ENCODE results near the gene GLIS1. TPM values are rescaled to one million over a fixed set of nuclear protein-coding genes. Genes with fewer than 3 reads are reported as not detected.

Gene GLIS1
- total and polyA plus RNA-seq, 2 experiments from 2014 or later, result 0.22 to 0.61 TPM

DNA sequence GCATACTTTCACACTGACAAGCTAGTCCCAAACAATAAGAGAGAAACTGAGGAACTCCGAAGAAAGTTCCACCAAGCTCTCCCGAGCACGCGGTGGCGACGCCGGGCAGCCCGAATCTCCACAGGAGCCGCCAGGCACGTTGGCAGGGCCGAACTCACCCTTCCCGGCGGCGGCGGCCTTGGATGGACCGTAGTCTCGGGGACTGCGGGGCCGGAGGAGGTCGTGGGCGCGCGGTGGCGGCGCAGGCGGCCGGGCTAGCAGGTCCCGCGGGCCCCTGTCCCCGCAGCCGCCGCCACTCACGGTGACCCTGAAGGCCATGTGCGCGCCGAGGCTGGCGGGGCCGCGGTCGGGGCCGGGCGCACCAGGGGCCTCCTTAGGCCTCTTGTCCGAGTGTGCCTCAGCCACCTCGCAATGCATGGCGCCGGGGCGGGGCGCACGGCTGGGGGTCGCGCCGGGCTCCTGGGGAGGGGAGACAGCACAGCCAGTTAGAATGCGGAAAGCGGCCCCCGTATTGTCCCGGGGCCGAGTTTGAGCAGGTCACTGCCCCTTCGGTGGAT, 1.2 kb downstream of the GLIS1 start:
- H3K9me3 ChIP-seq (ENCODE audit: low read depth), result no peaks in the 10 kb centered on the region
- H3K27me3 ChIP-seq (replicated peaks; ENCODE audit: insufficient read depth), result no peaks in the 10 kb centered on the region
- in situ Hi-C loops (cut with MboI), result no loop called here
- H3K9ac ChIP-seq, result no peak overlapping the region
- H3K4me2 ChIP-seq (ENCODE audit: unreplicated experiment), result no peak overlapping the region
- H3F3A ChIP-seq (ENCODE audit: insufficient read depth), result peaks cover 30% of the 10 kb centered on the region
- no peak overlapping the region for H3K27ac ChIP-seq
- no peak for DNase-seq
- 82 to 85% methylated on average over 29 to 58 of the region's 58 CpGs for WGBS, 2 experiments (ENCODE audit: low coverage in 1 of 2, low lambda C conversion rate in 2 of 2, missing lambda C conversion rate in 2 of 2)
- peaks cover 33% of the 10 kb centered on the region for H3K4me1 ChIP-seq (ENCODE audit: insufficient read depth)
- no peaks in the 10 kb centered on the region for H3K9me2 ChIP-seq (ENCODE audit: insufficient read depth)
- H3K79me2 ChIP-seq (ENCODE audit: insufficient read depth), result no peaks in the 10 kb centered on the region
- no peak overlapping the region for H2AFZ ChIP-seq
- TF ChIP-seq EZH2phosphoT487 (IDR thresholded peaks at IDR 0.05; ENCODE audit: insufficient read depth, low read depth) (no peak), EZH2 (IDR thresholded peaks at IDR 0.05; ENCODE audit: insufficient read depth, poor library complexity, severe bottlenecking) (no peak)
- H3K4me3 ChIP-seq, result no peak overlapping the region
- no peaks in the 10 kb centered on the region for H3K36me3 ChIP-seq (ENCODE audit: low read depth)
- no peaks in the 10 kb centered on the region for H4K20me1 ChIP-seq (ENCODE audit: insufficient read depth)

DNA sequence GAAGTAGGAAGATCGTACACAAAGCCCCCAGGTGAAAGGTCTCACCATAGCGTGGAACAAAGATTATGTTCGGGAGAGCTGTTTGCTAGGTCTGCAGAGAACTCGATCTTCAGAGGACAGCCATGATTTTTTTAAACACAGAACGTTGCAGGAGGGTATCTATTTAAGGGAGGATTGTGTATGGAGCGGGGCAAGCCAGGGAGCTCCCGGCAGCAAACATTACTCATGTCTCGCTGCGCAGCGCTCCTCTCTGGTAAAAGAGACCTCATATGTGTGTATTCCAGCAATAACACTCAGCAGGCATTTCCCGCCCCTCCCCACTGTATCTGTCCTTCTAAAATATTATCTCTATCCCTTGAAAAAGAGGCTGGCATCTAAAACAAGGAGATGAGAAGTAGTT, 2.7 kb downstream of the GLIS1 start:
- Histone ChIP-seq H3K9ac (no peak overlapping the region), H3K27ac (no peak overlapping the region), H4K20me1 (ENCODE audit: insufficient read depth) (no peaks in the 10 kb centered on the region), H2AFZ (no peak overlapping the region), H3F3A (ENCODE audit: insufficient read depth) (peaks cover 32% of the 10 kb centered on the region), H3K27me3 (replicated peaks; ENCODE audit: insufficient read depth) (no peaks in the 10 kb centered on the region), H3K79me2 (ENCODE audit: insufficient read depth) (no peaks in the 10 kb centered on the region), H3K4me3 (no peak overlapping the region), H3K9me2 (ENCODE audit: insufficient read depth) (no peaks in the 10 kb centered on the region), H3K9me3 (ENCODE audit: low read depth) (no peaks in the 10 kb centered on the region), H3K4me1 (ENCODE audit: insufficient read depth) (peaks cover 39% of the 10 kb centered on the region), H3K36me3 (ENCODE audit: low read depth) (no peaks in the 10 kb centered on the region), H3K4me2 (ENCODE audit: unreplicated experiment) (no peak overlapping the region)
- in situ Hi-C loops (cut with MboI), result no loop called here
- TF ChIP-seq EZH2 (IDR thresholded peaks at IDR 0.05; ENCODE audit: insufficient read depth, poor library complexity, severe bottlenecking), result no peak
- TF ChIP-seq EZH2phosphoT487 (IDR thresholded peaks at IDR 0.05; ENCODE audit: insufficient read depth, low read depth), result no peak
- DNase-seq, result no peak
- 84 to 88% methylated on average over 11 of the region's 11 CpGs for WGBS, 2 experiments (ENCODE audit: low coverage in 1 of 2, low lambda C conversion rate in 2 of 2, missing lambda C conversion rate in 2 of 2)

DNA sequence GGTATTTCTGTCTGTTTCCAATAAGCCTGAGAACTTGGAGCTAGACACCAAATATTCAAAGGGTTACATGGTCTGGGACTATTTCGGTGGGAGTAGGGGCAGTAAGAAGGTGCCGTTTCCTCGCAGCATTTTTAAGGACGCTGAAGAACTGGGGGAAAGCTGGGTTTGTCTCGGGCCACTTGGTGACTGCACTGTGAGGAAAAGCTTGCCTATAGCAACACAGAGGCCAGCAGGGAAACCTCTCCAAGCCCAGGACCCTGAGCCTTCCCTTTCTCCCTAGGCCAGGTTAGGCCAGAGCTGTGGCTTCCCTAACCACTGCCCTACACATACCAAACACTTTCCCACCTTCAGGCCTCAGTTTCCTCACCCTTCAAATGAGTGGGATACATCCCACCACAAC, 3.3 kb downstream of the GLIS1 start:
- no peaks in the 10 kb centered on the region for H3K79me2 ChIP-seq (ENCODE audit: insufficient read depth)
- 95 to 97% methylated on average over 5 of the region's 5 CpGs for WGBS, 2 experiments (ENCODE audit: low coverage in 1 of 2, low lambda C conversion rate in 2 of 2, missing lambda C conversion rate in 2 of 2)
- no peak for DNase-seq
- H3K9me2 ChIP-seq (ENCODE audit: insufficient read depth), result no peaks in the 10 kb centered on the region
- peaks cover 32% of the 10 kb centered on the region for H3F3A ChIP-seq (ENCODE audit: insufficient read depth)
- peaks cover 36% of the 10 kb centered on the region for H3K4me1 ChIP-seq (ENCODE audit: insufficient read depth)
- no peaks in the 10 kb centered on the region for H3K27me3 ChIP-seq (replicated peaks; ENCODE audit: insufficient read depth)
- no peak overlapping the region for H3K4me2 ChIP-seq (ENCODE audit: unreplicated experiment)
- no peak overlapping the region for H2AFZ ChIP-seq
- H3K27ac ChIP-seq, result no peak overlapping the region
- H3K4me3 ChIP-seq, result no peak overlapping the region
- no peak overlapping the region for H3K9ac ChIP-seq
- no peak for TF ChIP-seq EZH2phosphoT487 (IDR thresholded peaks at IDR 0.05; ENCODE audit: insufficient read depth, low read depth)
- TF ChIP-seq EZH2 (IDR thresholded peaks at IDR 0.05; ENCODE audit: insufficient read depth, poor library complexity, severe bottlenecking), result no peak
- no peaks in the 10 kb centered on the region for H3K9me3 ChIP-seq (ENCODE audit: low read depth)
- in situ Hi-C loops (cut with MboI), result no loop called here
- H4K20me1 ChIP-seq (ENCODE audit: insufficient read depth), result no peaks in the 10 kb centered on the region
- H3K36me3 ChIP-seq (ENCODE audit: low read depth), result no peaks in the 10 kb centered on the region

DNA sequence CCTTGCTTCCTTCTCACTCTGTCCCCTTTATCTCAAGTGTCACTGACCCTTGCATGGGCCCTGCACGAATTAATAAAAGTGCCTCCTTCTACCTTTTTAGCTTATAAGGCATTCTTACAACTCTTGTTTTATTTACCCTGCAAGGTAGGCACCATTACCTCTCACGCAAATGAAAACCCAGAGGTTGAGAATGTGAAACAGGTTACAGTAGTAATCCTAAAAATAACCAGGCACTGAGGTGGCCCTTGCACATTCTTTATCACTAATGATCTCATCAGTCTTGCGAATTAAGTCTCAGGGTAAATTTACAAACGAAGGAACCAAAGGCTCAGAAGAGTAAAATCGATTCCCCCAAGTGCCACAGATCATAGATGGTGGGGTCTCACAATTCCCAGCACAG, 3.7 kb downstream of the GLIS1 start:
- Histone ChIP-seq H3K4me2 (ENCODE audit: unreplicated experiment) (no peak overlapping the region), H2AFZ (no peak overlapping the region)

More for the DNA sequence above, 3.7 kb downstream of the GLIS1 start:
- H3K36me3 ChIP-seq (ENCODE audit: low read depth), result no peaks in the 10 kb centered on the region
- in situ Hi-C loops (cut with MboI), result no loop called here
- no peak overlapping the region for H3K9ac ChIP-seq
- no peaks in the 10 kb centered on the region for H3K27me3 ChIP-seq (replicated peaks; ENCODE audit: insufficient read depth)
- no peak overlapping the region for H3K27ac ChIP-seq
- H3F3A ChIP-seq (ENCODE audit: insufficient read depth), result peaks cover 32% of the 10 kb centered on the region
- no peaks in the 10 kb centered on the region for H3K9me3 ChIP-seq (ENCODE audit: low read depth)
- WGBS, 2 experiments (ENCODE audit: low coverage in 1 of 2, low lambda C conversion rate in 2 of 2, missing lambda C conversion rate in 2 of 2), result 84 to 86% methylated on average over 5 of the region's 5 CpGs
- H3K79me2 ChIP-seq (ENCODE audit: insufficient read depth), result no peaks in the 10 kb centered on the region
- no peak for DNase-seq
- no peaks in the 10 kb centered on the region for H3K9me2 ChIP-seq (ENCODE audit: insufficient read depth)
- no peak for TF ChIP-seq EZH2 (IDR thresholded peaks at IDR 0.05; ENCODE audit: insufficient read depth, poor library complexity, severe bottlenecking)
- TF ChIP-seq EZH2phosphoT487 (IDR thresholded peaks at IDR 0.05; ENCODE audit: insufficient read depth, low read depth), result no peak
- H3K4me3 ChIP-seq, result no peak overlapping the region
- no peaks in the 10 kb centered on the region for H4K20me1 ChIP-seq (ENCODE audit: insufficient read depth)
- peaks cover 32% of the 10 kb centered on the region for H3K4me1 ChIP-seq (ENCODE audit: insufficient read depth)

Measured in GM23248 (cell line).